Fibroblast of gingiva (primary cell): ENCODE data around the gene PTPN12.
"Not testable (repeated sequence)": the region's sequence is repeated elsewhere in the genome, so short reads cannot be mapped to it uniquely, and the experiment has no call there.

Experiments
- DNase-seq: peaks from one replicate; pipeline ENCODE4 v3.0.0-alpha.2; 2011; ENCODE audit warnings: low read depth

Gene PTPN12

DNA sequence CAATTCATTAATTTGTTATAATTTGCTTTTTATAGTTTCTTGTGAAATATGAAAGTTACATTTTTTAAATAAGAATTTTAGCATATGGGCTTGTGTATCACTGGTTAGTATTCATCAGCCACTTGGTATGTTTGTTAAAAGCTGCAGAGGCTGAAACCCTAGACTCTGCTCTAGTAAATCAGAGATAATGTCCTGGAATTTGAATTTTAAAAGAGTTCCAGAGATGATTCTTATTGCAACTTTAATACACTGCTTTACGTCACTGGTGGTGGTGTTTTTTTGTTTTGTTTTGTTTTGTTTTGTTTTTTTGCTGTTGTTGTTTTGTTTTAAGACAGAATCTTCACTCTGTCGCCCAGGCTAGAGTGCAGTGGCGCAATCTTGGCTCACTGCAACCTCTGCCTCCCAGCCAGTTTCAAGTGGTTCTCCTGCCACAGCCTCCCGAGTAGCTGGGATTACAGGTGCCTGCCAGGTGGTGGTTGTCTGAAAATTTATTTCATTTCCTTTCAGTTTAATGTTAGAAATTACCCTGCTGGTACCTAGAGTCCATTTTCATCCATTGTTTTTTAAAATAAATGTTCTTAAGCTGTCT is 43.8 kb downstream of the PTPN12 start:
- DNase-seq = peak; percentile 62

DNA sequence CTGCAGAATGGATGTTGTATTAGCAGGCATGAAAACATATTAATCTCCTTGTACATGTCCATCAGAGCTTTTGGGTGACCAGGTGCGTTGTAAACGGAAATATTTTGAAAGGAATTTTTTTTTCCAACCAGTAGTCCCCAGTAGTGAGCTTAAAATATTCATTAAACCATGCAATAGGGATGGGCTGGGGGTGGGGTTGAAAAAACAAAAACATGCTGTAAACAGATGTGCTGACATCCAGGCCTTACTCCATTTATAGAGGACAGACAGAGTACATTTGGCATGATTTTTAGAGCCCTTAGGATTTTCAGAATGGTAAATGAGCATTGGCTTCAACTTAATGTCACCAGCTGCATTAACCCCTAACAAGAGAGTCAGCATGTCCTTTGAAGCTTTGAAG is 50.2 kb downstream of the PTPN12 start:
- DNase-seq = peak; percentile 30

GRCh38 chr7:77600952-77601351 is 63.9 kb downstream of the PTPN12 start:
- no peak for DNase-seq

GRCh38 chr7:77606562-77606961 is 69.5 kb downstream of the PTPN12 start:
- no peak for DNase-seq

- no peak for DNase-seq
Observed at GRCh38 chr7:77619314-77619713, 82.2 kb downstream of the PTPN12 start.

- DNase-seq = no peak
Observed at GRCh38 chr7:77626586-77627308, 89.7 kb downstream of the PTPN12 start.

DNA sequence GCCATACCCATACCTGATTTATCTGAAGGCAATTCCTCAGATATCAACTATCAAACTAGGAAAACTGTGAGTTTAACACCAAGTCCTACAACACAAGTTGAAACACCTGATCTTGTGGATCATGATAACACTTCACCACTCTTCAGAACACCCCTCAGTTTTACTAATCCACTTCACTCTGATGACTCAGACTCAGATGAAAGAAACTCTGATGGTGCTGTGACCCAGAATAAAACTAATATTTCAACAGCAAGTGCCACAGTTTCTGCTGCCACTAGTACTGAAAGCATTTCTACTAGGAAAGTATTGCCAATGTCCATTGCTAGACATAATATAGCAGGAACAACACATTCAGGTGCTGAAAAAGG is 90.2 kb downstream of the PTPN12 start:
- DNase-seq = no peak

- no peak for DNase-seq
Observed at GRCh38 chr7:77629797-77630196, 92.7 kb downstream of the PTPN12 start.

- peak; percentile 44 for DNase-seq
Observed at GRCh38 chr7:77631820-77632219, 94.7 kb downstream of the PTPN12 start.

DNA sequence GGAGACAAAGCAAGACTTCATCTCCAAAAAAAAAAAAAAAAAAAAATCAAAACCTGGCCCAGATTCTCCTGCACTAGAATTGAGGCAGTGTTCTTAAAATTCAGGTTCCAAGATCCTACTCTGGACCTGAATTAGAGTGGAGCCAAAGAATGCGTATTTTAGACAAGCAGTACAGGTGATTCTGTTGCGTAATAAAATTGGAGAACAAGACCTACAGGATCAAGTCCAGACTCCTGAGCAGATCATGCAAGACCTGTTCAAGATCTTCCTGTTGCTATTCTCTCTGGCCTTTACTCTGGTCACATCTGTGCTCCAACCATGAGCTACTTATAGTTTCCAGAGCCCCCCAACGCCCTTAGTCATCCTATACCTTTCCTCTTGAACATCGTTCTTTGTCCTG is 107.7 kb downstream of the PTPN12 start:
- no peak for DNase-seq

GRCh38 chr7:77648742-77649338 is 111.7 kb downstream of the PTPN12 start:
- no peak for DNase-seq

DNA sequence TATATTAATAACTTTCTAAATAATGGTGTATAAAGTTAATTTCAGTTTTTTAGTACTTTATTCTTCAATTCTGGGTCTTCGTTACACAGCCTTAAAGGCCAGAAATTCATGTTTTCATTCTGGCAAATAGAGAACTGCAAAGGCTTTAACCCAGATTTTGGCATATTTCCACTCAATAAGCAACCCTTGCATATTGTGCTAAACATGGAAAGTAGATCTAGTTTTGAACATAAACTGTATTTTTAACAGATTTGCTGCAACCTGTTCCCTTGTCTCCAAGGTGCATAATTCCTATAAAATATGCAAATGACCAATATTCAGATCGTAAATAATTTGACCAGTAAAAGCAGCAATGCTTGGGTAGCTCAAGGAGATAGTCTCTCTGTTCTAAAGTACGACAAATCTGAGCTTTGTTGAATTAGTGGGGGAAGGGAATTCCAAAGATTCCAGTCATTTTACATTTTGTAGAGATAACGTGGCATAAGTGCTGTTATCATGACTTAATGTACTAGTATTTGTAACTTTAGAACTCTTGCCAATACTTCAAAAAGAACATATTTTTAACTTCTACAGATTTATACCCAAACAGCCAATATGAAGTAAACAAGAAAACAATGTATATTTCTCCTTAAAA is 112.7 kb downstream of the PTPN12 start:
- DNase-seq = no peak

DNA sequence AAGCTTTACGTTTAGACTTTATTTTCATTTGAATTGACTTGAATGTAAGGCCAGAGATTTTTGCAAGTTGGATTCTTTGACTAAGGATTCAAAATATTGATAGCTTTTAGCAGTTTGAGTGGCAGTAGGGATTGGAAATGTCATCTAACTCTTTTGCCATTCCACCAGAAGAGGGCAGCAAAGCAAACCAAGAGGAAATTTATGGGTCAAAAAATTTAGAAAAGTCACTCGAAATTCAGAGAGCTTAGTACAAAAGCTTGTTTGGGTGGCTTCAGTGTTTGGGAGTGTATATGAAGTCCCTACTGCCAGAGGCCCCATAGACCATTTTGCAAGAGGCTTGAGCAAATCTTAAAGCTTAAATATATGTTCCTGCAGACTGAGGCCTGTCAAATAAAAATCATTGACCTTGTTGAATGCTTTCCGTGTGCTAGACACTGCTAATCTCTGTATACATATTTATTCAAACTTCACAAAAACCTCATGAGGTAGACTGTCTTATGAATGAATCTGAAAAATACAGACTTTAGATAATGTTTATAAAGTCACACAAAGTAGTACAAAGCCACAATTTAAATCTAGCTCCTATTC is 114.6 kb downstream of the PTPN12 start:
- DNase-seq = peak; percentile 26

DNA sequence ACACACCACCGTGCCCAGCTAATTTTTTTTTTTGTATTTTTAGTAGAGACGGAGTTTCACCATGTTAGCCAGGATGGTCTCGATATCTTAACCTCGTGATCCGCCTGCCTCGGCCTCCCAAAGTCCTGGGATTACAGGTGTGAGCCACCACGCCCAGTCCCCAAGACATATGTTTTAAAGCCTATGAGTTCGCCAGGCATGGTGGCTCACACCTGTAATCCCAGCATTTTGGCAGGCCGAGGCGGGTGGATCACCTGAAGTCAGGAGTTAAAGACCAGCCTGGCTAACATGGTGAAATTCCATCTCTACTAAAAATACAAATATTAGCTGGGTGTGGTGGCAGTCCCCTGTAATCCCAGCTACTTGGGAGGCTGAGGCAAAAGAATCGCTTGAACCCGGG is 115.7 kb downstream of the PTPN12 start:
- not testable (repeated sequence) for DNase-seq

GRCh38 chr7:77653572-77653971 is 116.5 kb downstream of the PTPN12 start:
- no peak for DNase-seq

DNA sequence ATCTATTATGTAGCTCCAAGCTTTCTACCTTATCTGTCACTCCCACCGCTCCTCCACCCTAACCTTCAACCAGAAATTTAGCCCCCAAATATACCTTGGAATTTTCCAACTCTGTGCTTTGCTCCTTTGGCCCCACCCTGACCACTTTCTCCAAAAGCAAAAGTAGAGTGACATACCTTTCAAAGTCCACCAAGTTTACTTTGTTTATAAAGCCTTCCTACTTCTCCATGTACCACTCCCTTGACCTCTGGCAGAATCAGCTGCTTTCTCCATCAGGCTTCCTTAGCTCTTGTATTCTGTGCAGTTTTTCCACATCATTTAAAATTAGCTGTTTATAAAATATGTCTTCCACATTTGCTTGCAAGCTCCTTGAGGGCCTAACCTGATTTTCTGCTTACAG is 118.3 kb downstream of the PTPN12 start:
- no peak for DNase-seq

GRCh38 chr7:77655836-77656455 is 118.9 kb downstream of the PTPN12 start:
- no peak for DNase-seq

- peak; percentile 50 for DNase-seq
Observed at GRCh38 chr7:77657427-77658224, 120.5 kb downstream of the PTPN12 start.

DNA sequence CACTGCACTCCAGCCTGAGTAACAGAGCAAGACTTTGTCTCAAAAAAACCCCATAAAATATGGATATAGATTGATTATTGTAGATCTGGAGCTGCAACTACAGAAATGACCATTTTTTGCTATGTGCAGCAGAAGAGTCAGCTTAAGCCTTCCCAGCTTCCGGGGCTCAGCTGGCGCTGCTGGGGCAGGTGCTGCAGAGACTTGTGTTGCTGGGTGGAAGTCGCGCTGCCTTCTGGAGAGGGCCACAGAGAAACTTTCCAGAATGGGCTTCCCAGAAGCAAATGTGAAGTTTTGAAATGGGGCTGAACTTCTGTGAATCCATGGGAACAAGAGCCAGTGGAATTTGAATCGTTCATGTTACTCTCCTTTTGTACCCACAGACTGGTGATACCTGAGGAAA is 121.8 kb downstream of the PTPN12 start:
- no peak for DNase-seq

DNA sequence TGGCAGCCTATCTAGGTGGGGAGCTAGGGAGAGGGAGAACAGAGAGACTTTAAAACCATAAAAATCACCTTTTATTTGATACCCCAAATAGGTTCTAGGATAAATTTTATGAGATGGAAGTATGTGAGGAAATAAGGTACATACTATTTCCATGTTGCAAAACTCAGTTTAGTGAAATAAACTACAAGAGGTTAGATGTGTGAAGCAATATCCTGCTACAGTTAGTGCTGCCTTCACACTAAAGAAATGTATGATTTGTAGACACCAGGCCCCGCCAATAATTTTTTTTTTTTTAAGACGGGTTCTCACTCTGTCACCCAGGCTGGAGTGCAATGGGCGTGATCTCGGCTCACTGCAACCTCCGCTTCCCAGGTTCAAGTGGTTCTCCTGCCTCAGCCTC is 124.7 kb downstream of the PTPN12 start:
- peak; percentile 11 for DNase-seq

GRCh38 chr7:77662869-77663268 is 125.8 kb downstream of the PTPN12 start:
- no peak for DNase-seq
